ENCODE data around the gene MRPS5. TPM values are rescaled to one million over a fixed set of nuclear protein-coding genes. Genes with fewer than 3 reads are reported as not detected.
"Not testable (repeated sequence)": the region's sequence is repeated elsewhere in the genome, so short reads cannot be mapped to it uniquely, and the experiment has no call there.

MRPS5 gene
- total RNA-seq, 1 donor from 2014 or later = 47.6 TPM

GRCh38 chr2:95041060-95041823 lies 80.4 kb downstream of the MRPS5 start:
- no peak overlapping the region for H3K27ac Mint-ChIP-seq
- H3K27me3 Mint-ChIP-seq (ENCODE audit: low read depth) = peaks cover 46% of the 10 kb centered on the region
- TF ChIP-seq, protein P1, sequence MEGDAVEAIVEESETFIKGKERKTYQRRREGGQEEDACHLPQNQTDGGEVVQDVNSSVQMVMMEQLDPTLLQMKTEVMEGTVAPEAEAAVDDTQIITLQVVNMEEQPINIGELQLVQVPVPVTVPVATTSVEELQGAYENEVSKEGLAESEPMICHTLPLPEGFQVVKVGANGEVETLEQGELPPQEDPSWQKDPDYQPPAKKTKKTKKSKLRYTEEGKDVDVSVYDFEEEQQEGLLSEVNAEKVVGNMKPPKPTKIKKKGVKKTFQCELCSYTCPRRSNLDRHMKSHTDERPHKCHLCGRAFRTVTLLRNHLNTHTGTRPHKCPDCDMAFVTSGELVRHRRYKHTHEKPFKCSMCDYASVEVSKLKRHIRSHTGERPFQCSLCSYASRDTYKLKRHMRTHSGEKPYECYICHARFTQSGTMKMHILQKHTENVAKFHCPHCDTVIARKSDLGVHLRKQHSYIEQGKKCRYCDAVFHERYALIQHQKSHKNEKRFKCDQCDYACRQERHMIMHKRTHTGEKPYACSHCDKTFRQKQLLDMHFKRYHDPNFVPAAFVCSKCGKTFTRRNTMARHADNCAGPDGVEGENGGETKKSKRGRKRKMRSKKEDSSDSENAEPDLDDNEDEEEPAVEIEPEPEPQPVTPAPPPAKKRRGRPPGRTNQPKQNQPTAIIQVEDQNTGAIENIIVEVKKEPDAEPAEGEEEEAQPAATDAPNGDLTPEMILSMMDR (IDR thresholded peaks at IDR 0.05; ENCODE audit: unreplicated experiment) = no peak
- no peak for DNase-seq (ENCODE audit: low spot score in 2 of 2, unreplicated experiment in 2 of 2)
- H3K4me1 Mint-ChIP-seq = no peaks in the 10 kb centered on the region
- H3K4me3 Mint-ChIP-seq = no peak overlapping the region
- H3K36me3 Mint-ChIP-seq = no peaks in the 10 kb centered on the region
- H3K9me3 Mint-ChIP-seq = peaks cover 24% of the 10 kb centered on the region

- no peaks in the 10 kb centered on the region for H3K36me3 Mint-ChIP-seq
- no peak overlapping the region for H3K4me3 Mint-ChIP-seq
- H3K27ac Mint-ChIP-seq = no peak overlapping the region
- no peaks in the 10 kb centered on the region for H3K4me1 Mint-ChIP-seq
- TF ChIP-seq, protein P1 (IDR thresholded peaks at IDR 0.05; ENCODE audit: unreplicated experiment) = no peak
- peaks cover 24% of the 10 kb centered on the region for H3K9me3 Mint-ChIP-seq
- no peak for DNase-seq (ENCODE audit: low spot score in 2 of 2, unreplicated experiment in 2 of 2)
- H3K27me3 Mint-ChIP-seq (ENCODE audit: low read depth) = peaks cover 42% of the 10 kb centered on the region
These were observed 81.2 kb downstream of the MRPS5 start for GRCh38 chr2:95040426-95040825.

GRCh38 chr2:95039978-95040377 lies 81.6 kb downstream of the MRPS5 start:
- no peak overlapping the region for H3K27ac Mint-ChIP-seq
- no peaks in the 10 kb centered on the region for H3K4me1 Mint-ChIP-seq
- no peak for DNase-seq (ENCODE audit: low spot score in 2 of 2, unreplicated experiment in 2 of 2)
- TF ChIP-seq, protein P1 (IDR thresholded peaks at IDR 0.05; ENCODE audit: unreplicated experiment) = no peak
- H3K9me3 Mint-ChIP-seq = peaks cover 24% of the 10 kb centered on the region
- H3K27me3 Mint-ChIP-seq (ENCODE audit: low read depth) = peaks cover 41% of the 10 kb centered on the region
- no peaks in the 10 kb centered on the region for H3K36me3 Mint-ChIP-seq
- no peak overlapping the region for H3K4me3 Mint-ChIP-seq

DNA sequence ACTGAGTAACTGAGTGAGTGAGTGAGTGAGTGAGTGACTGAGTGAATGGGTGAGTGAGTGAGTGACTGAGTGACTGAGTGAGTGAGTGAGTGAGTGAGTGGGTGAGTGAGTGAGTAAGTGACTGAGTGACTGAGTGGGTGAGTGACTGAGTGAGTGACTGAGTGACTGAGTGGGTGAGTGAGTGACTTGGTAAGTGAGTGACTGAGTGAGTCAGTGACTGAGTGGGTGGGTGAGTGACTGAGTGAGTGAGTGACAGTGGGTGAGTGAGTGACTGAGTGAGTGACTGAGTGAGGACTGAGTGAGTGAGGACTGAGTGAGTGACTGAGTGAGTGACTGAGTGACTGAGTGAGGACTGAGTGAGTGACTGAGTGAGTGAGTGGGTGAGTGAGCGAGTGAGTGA lies 82.2 kb downstream of the MRPS5 start:
- peaks cover 38% of the 10 kb centered on the region for H3K27me3 Mint-ChIP-seq (ENCODE audit: low read depth)

GRCh38 chr2:95038635-95039298 lies 82.8 kb downstream of the MRPS5 start:
- H3K4me3 Mint-ChIP-seq = no peak overlapping the region
- H3K27me3 Mint-ChIP-seq (ENCODE audit: low read depth) = peaks cover 32% of the 10 kb centered on the region
- peaks cover 24% of the 10 kb centered on the region for H3K9me3 Mint-ChIP-seq
- no peaks in the 10 kb centered on the region for H3K4me1 Mint-ChIP-seq
- TF ChIP-seq, protein P1 (IDR thresholded peaks at IDR 0.05; ENCODE audit: unreplicated experiment) = no peak
- H3K27ac Mint-ChIP-seq = no peak overlapping the region
- no peaks in the 10 kb centered on the region for H3K36me3 Mint-ChIP-seq
- no peak for DNase-seq (ENCODE audit: low spot score in 2 of 2, unreplicated experiment in 2 of 2)

More for the DNA sequence above, 82.2 kb downstream of the MRPS5 start:
- no peak overlapping the region for H3K27ac Mint-ChIP-seq
- no peak for DNase-seq (ENCODE audit: low spot score in 2 of 2, unreplicated experiment in 2 of 2)
- H3K36me3 Mint-ChIP-seq = no peaks in the 10 kb centered on the region
- TF ChIP-seq, protein P1 (IDR thresholded peaks at IDR 0.05; ENCODE audit: unreplicated experiment) = no peak
- no peak overlapping the region for H3K4me3 Mint-ChIP-seq
- peaks cover 24% of the 10 kb centered on the region for H3K9me3 Mint-ChIP-seq
- H3K4me1 Mint-ChIP-seq = no peaks in the 10 kb centered on the region

DNA sequence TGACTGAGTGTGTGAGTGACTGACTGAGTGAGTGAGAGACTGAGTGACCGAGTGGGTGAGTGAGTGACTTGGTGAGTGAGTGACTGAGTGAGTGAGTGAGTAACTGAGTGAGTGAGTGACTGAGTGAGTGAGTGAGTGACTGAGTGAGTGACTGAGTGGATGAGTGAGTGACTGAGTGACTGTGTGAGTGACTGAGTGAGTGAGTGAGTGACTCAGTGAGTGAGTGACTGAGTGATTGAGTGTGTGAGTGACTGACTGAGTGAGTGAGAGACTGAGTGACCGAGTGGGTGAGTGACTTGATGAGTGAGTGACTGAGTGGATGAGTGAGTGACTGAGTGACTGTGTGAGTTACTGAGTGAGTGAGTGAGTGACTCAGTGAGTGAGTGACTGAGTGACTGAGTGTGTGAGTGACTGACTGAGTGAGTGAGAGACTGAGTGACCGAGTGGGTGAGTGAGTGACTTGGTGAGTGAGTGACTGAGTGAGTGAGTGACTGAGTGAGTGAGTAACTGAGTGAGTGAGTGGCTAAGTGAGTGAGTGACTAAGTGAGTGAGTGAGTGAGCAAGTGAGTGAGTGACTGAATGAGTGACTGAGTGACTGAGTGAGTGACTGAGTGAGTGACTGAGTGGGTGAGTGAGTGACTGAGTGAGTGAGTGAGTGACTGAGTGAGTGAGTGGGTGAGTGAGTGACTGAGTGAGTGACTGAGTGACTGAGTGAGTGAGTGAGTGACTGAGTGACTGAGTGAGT lies 83.6 kb downstream of the MRPS5 start:
- not testable (repeated sequence) for H3K4me1 Mint-ChIP-seq, H3K36me3 Mint-ChIP-seq, H3K27ac Mint-ChIP-seq

More for the DNA sequence above, 83.6 kb downstream of the MRPS5 start:
- not testable (repeated sequence) for DNase-seq (ENCODE audit: low spot score in 2 of 2, unreplicated experiment in 2 of 2); H3K4me3 Mint-ChIP-seq
- peaks cover 24% of the 10 kb centered on the region for H3K9me3 Mint-ChIP-seq
- H3K27me3 Mint-ChIP-seq (ENCODE audit: low read depth) = peaks cover 29% of the 10 kb centered on the region
